ENCODE data around the gene PRDM7. TPM values are rescaled to one million over a fixed set of nuclear protein-coding genes. Genes with fewer than 3 reads are reported as not detected.

PRDM7 gene
- total RNA-seq, 1 donor from 2014 or later = not detected

DNA sequence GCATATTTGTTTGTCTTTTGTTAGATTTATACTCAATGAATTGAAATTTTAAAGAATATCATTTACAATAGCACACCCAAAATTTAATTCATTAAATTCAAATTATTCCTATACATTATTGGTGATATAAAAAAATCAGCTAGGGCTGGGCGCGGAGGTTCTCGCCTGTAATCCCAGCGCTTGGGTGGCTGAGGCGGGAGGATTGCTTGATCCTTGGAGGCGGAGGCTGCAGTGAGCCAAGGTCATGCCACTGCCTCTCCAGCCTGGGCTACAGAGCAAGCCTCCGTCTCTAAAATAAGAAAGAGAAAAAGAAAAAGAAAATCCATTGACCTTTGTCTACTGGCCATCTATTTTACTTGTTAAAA is 4.5 kb upstream of the PRDM7 start:
- no peak overlapping the region for H3K27ac Mint-ChIP-seq (ENCODE audit: unreplicated experiment)
- H3K36me3 Mint-ChIP-seq (ENCODE audit: low read depth, unreplicated experiment) = no peaks in the 10 kb centered on the region
- H3K4me1 Mint-ChIP-seq (ENCODE audit: unreplicated experiment) = peaks cover 10% of the 10 kb centered on the region
- peak; percentile 13 for DNase-seq (ENCODE audit: low spot score)
- H3K27me3 Mint-ChIP-seq (ENCODE audit: unreplicated experiment) = peaks cover 10% of the 10 kb centered on the region
- peak overlapping the region; percentile 96 for H3K4me3 Mint-ChIP-seq (ENCODE audit: unreplicated experiment)
- H3K9me3 Mint-ChIP-seq (ENCODE audit: unreplicated experiment) = no peaks in the 10 kb centered on the region
- TF ChIP-seq, protein P1, sequence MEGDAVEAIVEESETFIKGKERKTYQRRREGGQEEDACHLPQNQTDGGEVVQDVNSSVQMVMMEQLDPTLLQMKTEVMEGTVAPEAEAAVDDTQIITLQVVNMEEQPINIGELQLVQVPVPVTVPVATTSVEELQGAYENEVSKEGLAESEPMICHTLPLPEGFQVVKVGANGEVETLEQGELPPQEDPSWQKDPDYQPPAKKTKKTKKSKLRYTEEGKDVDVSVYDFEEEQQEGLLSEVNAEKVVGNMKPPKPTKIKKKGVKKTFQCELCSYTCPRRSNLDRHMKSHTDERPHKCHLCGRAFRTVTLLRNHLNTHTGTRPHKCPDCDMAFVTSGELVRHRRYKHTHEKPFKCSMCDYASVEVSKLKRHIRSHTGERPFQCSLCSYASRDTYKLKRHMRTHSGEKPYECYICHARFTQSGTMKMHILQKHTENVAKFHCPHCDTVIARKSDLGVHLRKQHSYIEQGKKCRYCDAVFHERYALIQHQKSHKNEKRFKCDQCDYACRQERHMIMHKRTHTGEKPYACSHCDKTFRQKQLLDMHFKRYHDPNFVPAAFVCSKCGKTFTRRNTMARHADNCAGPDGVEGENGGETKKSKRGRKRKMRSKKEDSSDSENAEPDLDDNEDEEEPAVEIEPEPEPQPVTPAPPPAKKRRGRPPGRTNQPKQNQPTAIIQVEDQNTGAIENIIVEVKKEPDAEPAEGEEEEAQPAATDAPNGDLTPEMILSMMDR (IDR thresholded peaks at IDR 0.05; ENCODE audit: unreplicated experiment) = no peak

DNA sequence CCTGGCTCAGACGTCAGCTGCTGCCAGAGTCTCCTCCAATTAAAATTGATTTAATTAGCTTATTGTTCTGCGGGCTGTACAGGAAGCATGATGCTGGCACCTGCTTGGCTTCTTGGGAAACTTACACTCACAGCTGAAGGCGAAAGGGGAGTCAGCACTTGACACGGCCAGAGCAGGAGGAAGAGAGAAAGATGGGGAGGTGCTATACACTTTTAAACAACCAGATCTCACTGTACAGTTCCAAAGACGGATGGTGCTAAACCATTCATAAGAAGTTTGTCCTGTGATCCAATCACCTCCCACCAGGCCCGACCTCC is 1.4 kb upstream of the PRDM7 start:
- no peaks in the 10 kb centered on the region for H3K9me3 Mint-ChIP-seq (ENCODE audit: unreplicated experiment)
- no peak overlapping the region for H3K27ac Mint-ChIP-seq (ENCODE audit: unreplicated experiment)
- H3K27me3 Mint-ChIP-seq (ENCODE audit: unreplicated experiment) = peaks cover 16% of the 10 kb centered on the region
- no peak overlapping the region for H3K4me3 Mint-ChIP-seq (ENCODE audit: unreplicated experiment)
- TF ChIP-seq, protein P1 (IDR thresholded peaks at IDR 0.05; ENCODE audit: unreplicated experiment) = no peak
- peaks cover 11% of the 10 kb centered on the region for H3K4me1 Mint-ChIP-seq (ENCODE audit: unreplicated experiment)
- DNase-seq (ENCODE audit: low spot score) = no peak
- no peaks in the 10 kb centered on the region for H3K36me3 Mint-ChIP-seq (ENCODE audit: low read depth, unreplicated experiment)

DNA sequence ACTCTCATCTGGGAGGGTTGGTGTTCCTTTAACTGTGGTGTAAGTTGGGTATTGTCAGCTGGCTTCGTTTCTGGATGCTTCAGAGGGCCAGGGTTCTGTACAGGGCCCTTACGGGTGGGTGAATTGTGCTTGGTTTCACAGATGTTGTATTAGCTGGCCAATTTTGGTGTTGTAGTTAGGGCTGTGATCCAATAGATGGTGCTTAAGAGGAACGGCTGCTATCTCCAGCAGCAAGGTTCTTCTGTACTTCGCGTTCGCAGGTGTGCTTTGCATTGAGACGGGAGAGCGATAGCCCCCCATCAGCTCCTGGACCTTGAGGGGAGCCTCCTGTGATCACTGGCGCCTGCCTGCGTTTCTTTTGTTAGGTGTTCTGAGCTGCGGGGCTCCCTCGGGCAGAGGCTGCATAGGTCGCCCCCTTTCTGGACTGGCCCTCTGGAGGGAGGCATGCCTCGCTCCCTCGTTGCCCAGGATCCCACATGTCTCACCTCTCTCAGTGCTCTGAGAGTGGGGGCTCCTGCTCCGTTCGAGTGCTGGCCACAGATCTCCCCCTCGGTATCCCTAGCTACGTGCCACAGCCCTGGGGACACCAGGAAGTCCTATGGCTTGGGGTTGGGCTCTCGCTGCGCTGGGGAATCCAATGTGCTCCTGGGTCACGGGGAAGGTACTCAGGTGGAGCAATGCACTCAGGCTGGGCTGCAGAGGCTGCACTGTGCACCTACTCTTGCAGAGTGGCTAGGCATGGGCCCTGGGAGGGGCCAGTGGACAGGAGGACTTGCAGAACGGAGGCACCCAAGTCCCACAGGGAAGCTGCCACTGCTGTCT is 837 bp upstream of the PRDM7 start:
- H3K36me3 Mint-ChIP-seq (ENCODE audit: low read depth, unreplicated experiment) = no peaks in the 10 kb centered on the region
- peaks cover 11% of the 10 kb centered on the region for H3K4me1 Mint-ChIP-seq (ENCODE audit: unreplicated experiment)
- DNase-seq (ENCODE audit: low spot score) = no peak
- peak overlapping the region; percentile 18 for H3K27ac Mint-ChIP-seq (ENCODE audit: unreplicated experiment)
- TF ChIP-seq, protein P1 (IDR thresholded peaks at IDR 0.05; ENCODE audit: unreplicated experiment) = no peak
- H3K4me3 Mint-ChIP-seq (ENCODE audit: unreplicated experiment) = peak overlapping the region; percentile 83
- peaks cover 16% of the 10 kb centered on the region for H3K27me3 Mint-ChIP-seq (ENCODE audit: unreplicated experiment)
- H3K9me3 Mint-ChIP-seq (ENCODE audit: unreplicated experiment) = no peaks in the 10 kb centered on the region

DNA sequence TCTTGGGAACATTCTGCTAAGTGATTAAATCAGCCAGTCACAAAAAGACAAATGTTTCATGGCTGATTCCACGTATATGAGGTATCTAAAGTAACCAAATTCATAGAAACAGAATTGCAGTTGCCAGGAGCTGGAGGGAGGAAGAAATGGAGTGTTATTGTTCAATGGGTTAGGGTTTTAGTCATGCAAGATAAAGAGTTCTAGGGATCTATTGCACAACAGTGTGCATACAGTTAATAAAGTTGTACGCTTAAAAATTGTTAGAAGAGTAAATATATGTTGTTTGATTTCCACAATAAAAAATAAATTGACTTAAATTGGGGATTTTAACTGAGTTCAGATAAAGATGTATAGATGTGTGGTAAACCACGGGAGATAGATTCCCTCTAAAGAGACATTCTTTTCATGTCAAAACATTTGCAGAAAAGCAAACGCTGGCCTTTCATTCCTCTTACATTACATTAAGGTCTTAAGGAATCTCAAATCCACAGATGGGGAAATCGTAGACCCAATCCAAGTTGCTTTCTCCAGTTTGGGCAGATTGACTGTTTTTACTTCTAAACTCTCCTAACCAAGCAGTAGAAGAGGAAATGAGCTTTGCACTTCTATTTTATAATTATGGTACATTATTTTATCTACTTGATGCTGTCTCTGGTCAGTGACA is 4.6 kb downstream of the PRDM7 start:
- Mint-ChIP-seq H3K4me1 (ENCODE audit: unreplicated experiment) (peaks cover 7% of the 10 kb centered on the region), H3K27me3 (ENCODE audit: unreplicated experiment) (peaks cover 10% of the 10 kb centered on the region), H3K27ac (ENCODE audit: unreplicated experiment) (no peak overlapping the region), H3K36me3 (ENCODE audit: low read depth, unreplicated experiment) (no peaks in the 10 kb centered on the region), H3K4me3 (ENCODE audit: unreplicated experiment) (no peak overlapping the region), H3K9me3 (ENCODE audit: unreplicated experiment) (no peaks in the 10 kb centered on the region)
- TF ChIP-seq, protein P1 (IDR thresholded peaks at IDR 0.05; ENCODE audit: unreplicated experiment) = no peak
- DNase-seq (ENCODE audit: low spot score) = no peak

DNA sequence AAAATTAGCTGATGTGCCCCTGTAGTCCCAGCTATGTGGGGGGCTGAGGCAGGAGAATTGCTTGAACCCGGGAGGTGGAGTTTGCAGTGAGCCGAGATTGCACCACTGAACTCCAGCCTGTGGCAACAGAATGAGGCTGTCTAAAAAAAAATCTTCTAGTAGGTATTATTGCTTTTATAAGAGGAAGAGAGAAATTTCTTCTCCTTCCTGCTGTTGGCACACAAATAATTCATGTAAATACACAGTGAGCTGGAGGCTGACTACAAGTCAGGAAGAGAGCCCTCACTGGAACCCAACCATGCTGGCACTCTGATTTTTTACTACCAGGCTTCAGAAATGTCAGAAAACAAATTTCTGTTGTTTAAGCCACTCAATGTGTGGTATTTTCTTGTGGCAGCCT is 6.7 kb downstream of the PRDM7 start:
- TF ChIP-seq, protein P1 (IDR thresholded peaks at IDR 0.05; ENCODE audit: unreplicated experiment) = no peak
- H3K27ac Mint-ChIP-seq (ENCODE audit: unreplicated experiment) = no peak overlapping the region
- H3K9me3 Mint-ChIP-seq (ENCODE audit: unreplicated experiment) = no peaks in the 10 kb centered on the region
- H3K27me3 Mint-ChIP-seq (ENCODE audit: unreplicated experiment) = peaks cover 4% of the 10 kb centered on the region
- H3K4me3 Mint-ChIP-seq (ENCODE audit: unreplicated experiment) = no peak overlapping the region
- H3K4me1 Mint-ChIP-seq (ENCODE audit: unreplicated experiment) = no peaks in the 10 kb centered on the region
- no peak for DNase-seq (ENCODE audit: low spot score)
- H3K36me3 Mint-ChIP-seq (ENCODE audit: low read depth, unreplicated experiment) = no peaks in the 10 kb centered on the region
